ENCODE measurements around the gene CCNK. TPM values are rescaled to one million over a fixed set of nuclear protein-coding genes. Genes with fewer than 3 reads are reported as not detected.

CCNK gene
- total RNA-seq, 1 donor from 2014 or later: 62.3 TPM

- Mint-ChIP-seq H3K4me1 (ENCODE audit: low read depth) (peaks cover 10% of the 10 kb centered on the region), H3K4me3 (ENCODE audit: unreplicated experiment) (no peak overlapping the region), H3K27ac (ENCODE audit: unreplicated experiment) (no peak overlapping the region), H3K9me3 (ENCODE audit: low read depth) (no peaks in the 10 kb centered on the region), H3K36me3 (ENCODE audit: low read depth) (peaks cover 17% of the 10 kb centered on the region), H3K27me3 (ENCODE audit: low read depth) (no peaks in the 10 kb centered on the region)
- DNase-seq (ENCODE audit: low spot score): no peak
- no peak for TF ChIP-seq CTCF (IDR thresholded peaks at IDR 0.05)
Measured at GRCh38 chr14:99437706-99438105, 43.5 kb upstream of the CCNK start.

- H3K9me3 Mint-ChIP-seq (ENCODE audit: low read depth): no peaks in the 10 kb centered on the region
- no peak overlapping the region for H3K4me3 Mint-ChIP-seq (ENCODE audit: unreplicated experiment)
- no peak for TF ChIP-seq CTCF (IDR thresholded peaks at IDR 0.05)
- peaks cover 17% of the 10 kb centered on the region for H3K36me3 Mint-ChIP-seq (ENCODE audit: low read depth)
- H3K27me3 Mint-ChIP-seq (ENCODE audit: low read depth): no peaks in the 10 kb centered on the region
- no peak for DNase-seq (ENCODE audit: low spot score)
- peaks cover 10% of the 10 kb centered on the region for H3K4me1 Mint-ChIP-seq (ENCODE audit: low read depth)
- no peak overlapping the region for H3K27ac Mint-ChIP-seq (ENCODE audit: unreplicated experiment)
Measured at GRCh38 chr14:99440278-99440677, 40.9 kb upstream of the CCNK start.

GRCh38 chr14:99441157-99441870, 39.9 kb upstream of the CCNK start:
- Mint-ChIP-seq H3K4me1 (ENCODE audit: low read depth) (peaks cover 10% of the 10 kb centered on the region), H3K9me3 (ENCODE audit: low read depth) (no peaks in the 10 kb centered on the region), H3K4me3 (ENCODE audit: unreplicated experiment) (no peak overlapping the region), H3K27ac (ENCODE audit: unreplicated experiment) (no peak overlapping the region), H3K27me3 (ENCODE audit: low read depth) (no peaks in the 10 kb centered on the region), H3K36me3 (ENCODE audit: low read depth) (peaks cover 17% of the 10 kb centered on the region)
- DNase-seq (ENCODE audit: low spot score): no peak
- TF ChIP-seq CTCF (IDR thresholded peaks at IDR 0.05): peak; percentile 37

GRCh38 chr14:99441918-99442317, 39.3 kb upstream of the CCNK start:
- peaks cover 6% of the 10 kb centered on the region for H3K4me1 Mint-ChIP-seq (ENCODE audit: low read depth)
- H3K27me3 Mint-ChIP-seq (ENCODE audit: low read depth): no peaks in the 10 kb centered on the region
- H3K36me3 Mint-ChIP-seq (ENCODE audit: low read depth): peaks cover 19% of the 10 kb centered on the region
- no peak overlapping the region for H3K27ac Mint-ChIP-seq (ENCODE audit: unreplicated experiment)
- TF ChIP-seq CTCF (IDR thresholded peaks at IDR 0.05): no peak
- H3K9me3 Mint-ChIP-seq (ENCODE audit: low read depth): no peaks in the 10 kb centered on the region
- no peak for DNase-seq (ENCODE audit: low spot score)
- no peak overlapping the region for H3K4me3 Mint-ChIP-seq (ENCODE audit: unreplicated experiment)

GRCh38 chr14:99445931-99446330, 35.3 kb upstream of the CCNK start:
- no peak for TF ChIP-seq CTCF (IDR thresholded peaks at IDR 0.05)
- no peak overlapping the region for H3K27ac Mint-ChIP-seq (ENCODE audit: unreplicated experiment)
- no peaks in the 10 kb centered on the region for H3K9me3 Mint-ChIP-seq (ENCODE audit: low read depth)

More at GRCh38 chr14:99445931-99446330, 35.3 kb upstream of the CCNK start:
- Mint-ChIP-seq H3K36me3 (ENCODE audit: low read depth) (peaks cover 19% of the 10 kb centered on the region), H3K27me3 (ENCODE audit: low read depth) (no peaks in the 10 kb centered on the region), H3K4me1 (ENCODE audit: low read depth) (no peaks in the 10 kb centered on the region), H3K4me3 (ENCODE audit: unreplicated experiment) (no peak overlapping the region)
- no peak for DNase-seq (ENCODE audit: low spot score)

Measured in chondrocyte (in vitro differentiated cells).